Dermis microvascular lymphatic vessel endothelial cell (primary cell): ENCODE data around the gene ATP5ME. TPM values are rescaled to one million over a fixed set of nuclear protein-coding genes. Genes with fewer than 3 reads are reported as not detected.
"Not testable (repeated sequence)": the region's sequence is repeated elsewhere in the genome, so short reads cannot be mapped to it uniquely, and the experiment has no call there.

Source experiments
- DNase-seq, 2 donors: peaks; one replicate each; pipeline versions ENCODE4 v3.0.0 to v3.0.0-alpha.2; 2010; ENCODE audit warnings: low read depth in 2 of 2
- total RNA-seq: library from RNA; depleted of rRNA; stranded (reverse); fragments of >200 nt; gene quantifications from 2 replicates; pipeline ENCODE4 v1.2.1, GENCODE V29; 2014

Gene ATP5ME
- total RNA-seq, 1 donor from 2014 or later, result 209 TPM

GRCh38 chr4:635851-636627 lies 38.0 kb downstream of the ATP5ME start:
- no peak for DNase-seq

- DNase-seq, result not testable (repeated sequence)
Measured at GRCh38 chr4:635066-635835, 38.8 kb downstream of the ATP5ME start.

GRCh38 chr4:634599-634985 lies 39.5 kb downstream of the ATP5ME start:
- DNase-seq, result no peak

- no peak for DNase-seq
Measured at GRCh38 chr4:633976-634598, 40.0 kb downstream of the ATP5ME start.

- DNase-seq, result no peak
Measured at GRCh38 chr4:633406-633805, 40.7 kb downstream of the ATP5ME start.

- no peak for DNase-seq
Measured at GRCh38 chr4:632926-633325, 41.1 kb downstream of the ATP5ME start.

GRCh38 chr4:632196-632790 lies 41.8 kb downstream of the ATP5ME start:
- DNase-seq, result no peak

GRCh38 chr4:630656-631055 lies 43.4 kb downstream of the ATP5ME start:
- no peak for DNase-seq

- no peak for DNase-seq
Measured at GRCh38 chr4:629915-630641, 44.0 kb downstream of the ATP5ME start.

- DNase-seq, result no peak
Measured at GRCh38 chr4:629636-629914, 44.5 kb downstream of the ATP5ME start.

- DNase-seq, result no peak
Measured at GRCh38 chr4:628821-629635, 45.0 kb downstream of the ATP5ME start.

GRCh38 chr4:628311-628741 lies 45.8 kb downstream of the ATP5ME start:
- no peak for DNase-seq

GRCh38 chr4:627347-628125 lies 46.5 kb downstream of the ATP5ME start:
- no peak for DNase-seq

GRCh38 chr4:626201-627091 lies 47.6 kb downstream of the ATP5ME start:
- DNase-seq, result no peak

- no peak for DNase-seq
Measured at GRCh38 chr4:625631-626161, 48.4 kb downstream of the ATP5ME start.

- no peak for DNase-seq
Measured at GRCh38 chr4:624705-625590, 49.1 kb downstream of the ATP5ME start, which contains the start of gene PDE6B. Gene PDE6B (plus strand): TSS chr4:625573. CDS start chr4:625627, 54 bp downstream.

GRCh38 chr4:623914-624566 lies 50.0 kb downstream of the ATP5ME start:
- no peak for DNase-seq
